ENCODE data around the gene ZNF48. TPM values are rescaled to one million over a fixed set of nuclear protein-coding genes. Genes with fewer than 3 reads are reported as not detected.
"Not testable (repeated sequence)": the region's sequence is repeated elsewhere in the genome, so short reads cannot be mapped to it uniquely, and the experiment has no call there.

Gene ZNF48
- total RNA-seq, 1 experiment from 2014 or later, result 20.7 TPM

GRCh38 chr16:30378236-30379157 is 16.7 kb upstream of the ZNF48 start:
- DNase-seq (ENCODE audit: low spot score), result peak; percentile 96

- no peak for DNase-seq (ENCODE audit: low spot score)
These were observed 15.9 kb upstream of the ZNF48 start for GRCh38 chr16:30379158-30379783.

- no peak for DNase-seq (ENCODE audit: low spot score)
These were observed 15.0 kb upstream of the ZNF48 start for GRCh38 chr16:30380072-30380802.

- no peak for DNase-seq (ENCODE audit: low spot score)
These were observed 14.4 kb upstream of the ZNF48 start for GRCh38 chr16:30380803-30381208.

GRCh38 chr16:30381291-30382041 is 13.8 kb upstream of the ZNF48 start:
- DNase-seq (ENCODE audit: low spot score), result no peak

GRCh38 chr16:30382111-30382881 is 12.9 kb upstream of the ZNF48 start, which contains the start of gene SEPTIN1:
Gene SEPTIN1 (minus strand): TSS chr16:30382561. CDS start chr16:30382542, 19 bp downstream.
- no peak for DNase-seq (ENCODE audit: low spot score)

GRCh38 chr16:30383521-30383920 is 11.7 kb upstream of the ZNF48 start:
- DNase-seq (ENCODE audit: low spot score), result no peak

- peak; percentile 33 for DNase-seq (ENCODE audit: low spot score)
These were observed 547 bp upstream of the ZNF48 start for GRCh38 chr16:30394592-30395154.

GRCh38 chr16:30395992-30396585 is 869 bp downstream of the ZNF48 start:
- DNase-seq (ENCODE audit: low spot score), result peak; percentile 59

- not testable (repeated sequence) for DNase-seq (ENCODE audit: low spot score)
These were observed 1.4 kb downstream of the ZNF48 start for GRCh38 chr16:30396627-30397026.

- no peak for DNase-seq (ENCODE audit: low spot score)
These were observed 1.8 kb downstream of the ZNF48 start for GRCh38 chr16:30397056-30397455.

GRCh38 chr16:30397776-30398660 is 2.8 kb downstream of the ZNF48 start:
- no peak for DNase-seq (ENCODE audit: low spot score)

GRCh38 chr16:30398661-30399434 is 3.6 kb downstream of the ZNF48 start:
- DNase-seq (ENCODE audit: low spot score), result no peak

GRCh38 chr16:30399435-30400186 is 4.4 kb downstream of the ZNF48 start:
- no peak for DNase-seq (ENCODE audit: low spot score)

- no peak for DNase-seq (ENCODE audit: low spot score)
These were observed 6.7 kb downstream of the ZNF48 start for GRCh38 chr16:30401768-30402425.

GRCh38 chr16:30406795-30407101 is 11.5 kb downstream of the ZNF48 start:
- no peak for DNase-seq (ENCODE audit: low spot score)

All from A172 (cell line).